H9 (cell line): ENCODE data around the gene MSANTD1. TPM values are rescaled to one million over a fixed set of nuclear protein-coding genes. Genes with fewer than 3 reads are reported as not detected.

Source experiments
- DNase-seq: peaks from one replicate; pipeline ENCODE4 v3.0.0-alpha.2; 2017
- H2AFZ ChIP-seq: one replicate; pipeline ENCODE4 v1.6.1; 2013; ENCODE audit warnings: mild to moderate bottlenecking, low read length, control low read depth, moderate library complexity
- H2AK5ac ChIP-seq: 2 replicates; pipeline ENCODE4 v1.6.1; 2013; ENCODE audit warnings: low read length, control low read depth, mixed read lengths; ENCODE audit not compliant: insufficient read length
- H2BK120ac ChIP-seq: one replicate; pipeline ENCODE4 v1.6.1; 2013; ENCODE audit warnings: low read depth, mild to moderate bottlenecking, low read length, control low read depth, inconsistent platforms; ENCODE audit not compliant: poor library complexity, severe bottlenecking
- H2BK12ac ChIP-seq: 2 replicates; pipeline ENCODE4 v1.6.1; 2013; ENCODE audit warnings: low read length, control low read depth, mixed read lengths, low read depth; ENCODE audit not compliant: insufficient read length
- H2BK15ac ChIP-seq: 2 replicates; pipeline ENCODE4 v1.6.1; 2013; ENCODE audit warnings: low read depth, low read length, control low read depth
- H2BK20ac ChIP-seq: one replicate; pipeline ENCODE4 v1.6.1; 2013; ENCODE audit warnings: low read depth, mild to moderate bottlenecking, low read length, control low read depth, inconsistent platforms; ENCODE audit not compliant: poor library complexity, severe bottlenecking
- H2BK5ac ChIP-seq: 2 replicates; pipeline ENCODE4 v1.6.1; 2013; ENCODE audit warnings: low read length, control low read depth, mixed read lengths; ENCODE audit not compliant: insufficient read length
- H3K14ac ChIP-seq: 2 replicates; pipeline ENCODE4 v1.6.1; 2013; ENCODE audit warnings: low read length, control low read depth; ENCODE audit not compliant: insufficient read depth
- H3K18ac ChIP-seq: 2 replicates; pipeline ENCODE4 v1.6.1; 2013; ENCODE audit warnings: low read depth, mild to moderate bottlenecking, mixed read lengths, low read length, control low read depth; ENCODE audit not compliant: insufficient read length
- H3K23ac ChIP-seq: 2 replicates; pipeline ENCODE4 v1.6.1; 2013; ENCODE audit warnings: low read length, control low read depth, mixed read lengths, low read depth; ENCODE audit not compliant: insufficient read length
- H3K23me2 ChIP-seq: 2 replicates; pipeline ENCODE4 v1.6.1; 2013; ENCODE audit warnings: low read depth, mild to moderate bottlenecking, mixed read lengths, low read length, control low read depth; ENCODE audit not compliant: insufficient read length, poor library complexity, severe bottlenecking
- H3K27ac ChIP-seq: 2 replicates; pipeline ENCODE4 v1.5.1; 2013; ENCODE audit warnings: low read length, control low read depth, mixed read lengths, low read depth; ENCODE audit not compliant: insufficient read length
- H3K27me3 ChIP-seq: 2 replicates; pipeline ENCODE4 v1.6.1; 2013; ENCODE audit warnings: low read length, control low read depth, inconsistent platforms; ENCODE audit not compliant: insufficient read depth
- H3K4ac ChIP-seq: 2 replicates; pipeline ENCODE4 v1.6.1; 2013; ENCODE audit warnings: low read depth, mild to moderate bottlenecking, control low read depth, inconsistent platforms, low read length, moderate library complexity
- H3K4me1 ChIP-seq: 2 replicates; pipeline ENCODE4 v1.6.1; 2013; ENCODE audit warnings: low read length, control low read depth, inconsistent platforms; ENCODE audit not compliant: insufficient read depth
- H3K4me2 ChIP-seq: 2 replicates; pipeline ENCODE4 v1.6.1; 2013; ENCODE audit warnings: low read length, control low read depth, mixed read lengths; ENCODE audit not compliant: insufficient read length, insufficient read depth
- H3K56ac ChIP-seq: 2 replicates; pipeline ENCODE4 v1.6.1; 2013; ENCODE audit warnings: low read depth, mild to moderate bottlenecking, mixed read lengths, low read length, control low read depth; ENCODE audit not compliant: insufficient read length
- H3K79me1 ChIP-seq: 2 replicates; pipeline ENCODE4 v1.6.1; 2013; ENCODE audit warnings: low read depth, mild to moderate bottlenecking, moderate library complexity, low read length, control low read depth, inconsistent platforms; ENCODE audit not compliant: insufficient read depth, poor library complexity, severe bottlenecking
- H3K79me2 ChIP-seq: 2 replicates; pipeline ENCODE4 v1.6.1; 2013; ENCODE audit warnings: low read length, control low read depth, inconsistent platforms; ENCODE audit not compliant: insufficient read depth
- H3K9ac ChIP-seq: 2 replicates; pipeline ENCODE4 v1.6.1; 2013; ENCODE audit warnings: low read length, control low read depth, mixed read lengths; ENCODE audit not compliant: insufficient read length; ENCODE audit errors: extremely low read depth
- H3K9me3 ChIP-seq: one replicate; pipeline ENCODE4 v1.6.1; 2013; ENCODE audit warnings: low read depth, low read length, inconsistent platforms; ENCODE audit not compliant: control insufficient read depth
- H3T11ph ChIP-seq: one replicate; pipeline ENCODE4 v1.6.1; 2013; ENCODE audit warnings: mild to moderate bottlenecking, low read length, control low read depth, inconsistent platforms
- H4K20me1 ChIP-seq: one replicate; pipeline ENCODE4 v1.6.1; 2013; ENCODE audit not compliant: control insufficient read depth, insufficient read length, insufficient read depth
- H4K5ac ChIP-seq: 2 replicates; pipeline ENCODE4 v1.6.1; 2013; ENCODE audit warnings: low read depth, mild to moderate bottlenecking, mixed read lengths, low read length, control low read depth; ENCODE audit not compliant: insufficient read length
- H4K8ac ChIP-seq: replicated peaks from 2 replicates; pipeline ENCODE4 v1.6.1; 2013; ENCODE audit warnings: low read length, control low read depth, mixed read lengths, low read depth; ENCODE audit not compliant: insufficient read length
- H4K91ac ChIP-seq: 2 replicates; pipeline ENCODE4 v1.6.1; 2013; ENCODE audit warnings: low read depth, mild to moderate bottlenecking, moderate library complexity, mixed read lengths, low read length, control low read depth; ENCODE audit not compliant: insufficient read length
- H3K27ac Mint-ChIP-seq, 3 experiments: 2 replicates in 2 of 3; 3 replicates in 1 of 3; pipeline ENCODE4 v1.8.0; 2020 to 2021; ENCODE audit warnings: mixed read lengths in 3 of 3, mild to moderate bottlenecking in 1 of 3, moderate library complexity in 1 of 3
- H3K27me3 Mint-ChIP-seq: 2 replicates; pipeline ENCODE4 v1.8.0; 2021; ENCODE audit warnings: low read depth, mild to moderate bottlenecking, moderate library complexity, mixed read lengths
- H3K36me3 Mint-ChIP-seq, 3 experiments: 2 replicates in 2 of 3; 3 replicates in 1 of 3; pipeline ENCODE4 v1.8.0; 2020 to 2021; ENCODE audit warnings: low read depth in 3 of 3, mixed read lengths in 3 of 3; ENCODE audit not compliant: insufficient read depth in 1 of 3
- H3K4me1 Mint-ChIP-seq, 2 experiments: 2 replicates each; pipeline ENCODE4 v1.8.0; 2020; ENCODE audit warnings: mixed read lengths in 2 of 2
- H3K4me3 Mint-ChIP-seq, 2 experiments: 2 replicates in 1 of 2; 3 replicates in 1 of 2; pipeline ENCODE4 v1.8.0; 2020 to 2021; ENCODE audit warnings: mild to moderate bottlenecking in 2 of 2, mixed read lengths in 2 of 2, moderate library complexity in 1 of 2
- H3K9me3 Mint-ChIP-seq, 2 experiments: 2 replicates in 1 of 2; 3 replicates in 1 of 2; pipeline ENCODE4 v1.8.0; 2020; ENCODE audit warnings: mild to moderate bottlenecking in 2 of 2, mixed read lengths in 2 of 2, moderate library complexity in 1 of 2
- CTCF ChIP-seq: fragments of 200-600 bp; sonication (generic); conservative IDR thresholded peaks from 3 replicates; pipeline ENCODE4 v1.8.0; 2021; ENCODE audit warnings: antibody characterized with exemption, mild to moderate bottlenecking
- WGBS: extraction: QIAGEN DNeasy Blood & Tissue Kit; methylation state at CpG from one replicate; pipeline ENCODE4 v1.1.7; 2013; ENCODE audit warnings: missing lambda C conversion rate, low lambda C conversion rate, mixed read lengths; ENCODE audit not compliant: insufficient read length; ENCODE audit errors: extremely low coverage; 5-methylcytosine and 5-hydroxymethylcytosine counted together
- total RNA-seq: library from RNA; stranded (reverse); gene quantifications from 2 replicates; pipeline ENCODE4 v1.2.1, GENCODE V29; 2021

MSANTD1 gene
- total RNA-seq, 1 experiment from 2014 or later, result 0.83 TPM

- Histone ChIP-seq H3K23me2 (no peaks in the 10 kb centered on the region), H3K23ac (no peak overlapping the region), H3K79me1 (no peaks in the 10 kb centered on the region), H3K4me1 (no peaks in the 10 kb centered on the region), H3K4ac (no peak overlapping the region), H3K56ac (no peak overlapping the region), H2BK20ac (no peak overlapping the region), H3K79me2 (no peaks in the 10 kb centered on the region), H2AK5ac (no peak overlapping the region), H3K4me2 (no peak overlapping the region), H2BK15ac (no peak overlapping the region), H4K8ac (no peak overlapping the region), H3K9ac (no peak overlapping the region), H3K18ac (no peak overlapping the region), H2BK12ac (no peak overlapping the region), H4K91ac (no peak overlapping the region), H3K14ac (no peak overlapping the region), H2AFZ (no peak overlapping the region), H3K27ac (no peak overlapping the region), H3K9me3 (no peaks in the 10 kb centered on the region), H2BK5ac (no peak overlapping the region), H4K5ac (no peak overlapping the region), H3T11ph (no peak overlapping the region), H4K20me1 (no peaks in the 10 kb centered on the region), H3K27me3 (no peaks in the 10 kb centered on the region), H2BK120ac (no peak overlapping the region)
- WGBS, result no CpG with 5 or more reads among the region's 12 CpGs
- DNase-seq, result no peak
- Mint-ChIP-seq H3K4me3 (no peak overlapping the region), H3K4me1 (no peaks in the 10 kb centered on the region), H3K36me3 (peaks cover 30 to 86% (median 82%) of the 10 kb centered on the region in 3 experiments; a peak in 6 of 7 replicates), H3K9me3 (no peaks in the 10 kb centered on the region), H3K27me3 (no peaks in the 10 kb centered on the region), H3K27ac (no peak overlapping the region)
- no peak for TF ChIP-seq CTCF
Measured at GRCh38 chr4:3212391-3213105, 36.4 kb upstream of the MSANTD1 start.
